GM12891 (cell line): ENCODE data around the gene ACTC1.

Experiments
- POLR2A ChIP-seq: IDR thresholded peaks from 2 replicates; pipeline ENCODE4 v1.6.1; 2011; ENCODE audit warnings: low read depth, low read length, control low read depth
- POLR2AphosphoS5 ChIP-seq: IDR thresholded peaks from 2 replicates; pipeline ENCODE4 v1.6.1; 2011; ENCODE audit warnings: low read depth, low read length, control low read depth

GRCh38 chr15:34786206-34786605 is 9.1 kb downstream of the ACTC1 start:
- TF ChIP-seq POLR2A (no peak), POLR2AphosphoS5 (no peak)
